Gastroesophageal sphincter (tissue), 3 donors: ENCODE measurements around the gene PDE3B.

Experiments
- EP300 ChIP-seq: sonication (generic); formaldehyde crosslinking; IDR thresholded peaks from one replicate; pipeline ENCODE4 v1.6.1; 2017; ENCODE audit warnings: antibody characterized with exemption, mild to moderate bottlenecking
- TF ChIP-seq, protein P1 (sequence below), 4 experiments: fragments of 200-600 bp in 2 of 4; fragments of 450-650 bp in 2 of 4; sonication (generic) in 1 of 4; IDR thresholded peaks; one replicate each; pipeline ENCODE4 v1.5.1; 2017 to 2019; ENCODE audit warnings: antibody characterized with exemption in 4 of 4, mild to moderate bottlenecking in 2 of 4, moderate library complexity in 2 of 4

DNA sequence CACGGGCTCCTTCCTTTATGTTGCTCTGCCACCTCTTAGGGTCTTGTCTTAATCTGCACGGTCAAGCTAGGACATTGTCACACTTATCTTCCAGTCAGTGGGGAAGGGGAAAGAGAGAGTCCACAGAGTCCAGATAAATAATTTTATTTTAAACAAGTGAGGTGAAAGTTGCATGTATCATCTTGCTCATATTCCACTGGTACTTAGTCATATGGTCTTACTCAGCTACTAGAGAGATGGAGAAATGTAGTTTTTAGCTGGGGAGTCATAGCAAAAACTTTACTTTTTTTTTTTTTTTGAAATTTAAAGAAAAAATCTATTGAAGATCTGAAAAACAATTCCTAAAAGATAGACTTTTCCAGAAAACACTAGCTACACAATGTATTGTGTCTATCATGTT, 29.0 kb downstream of the PDE3B start:
- TF ChIP-seq, protein P1, sequence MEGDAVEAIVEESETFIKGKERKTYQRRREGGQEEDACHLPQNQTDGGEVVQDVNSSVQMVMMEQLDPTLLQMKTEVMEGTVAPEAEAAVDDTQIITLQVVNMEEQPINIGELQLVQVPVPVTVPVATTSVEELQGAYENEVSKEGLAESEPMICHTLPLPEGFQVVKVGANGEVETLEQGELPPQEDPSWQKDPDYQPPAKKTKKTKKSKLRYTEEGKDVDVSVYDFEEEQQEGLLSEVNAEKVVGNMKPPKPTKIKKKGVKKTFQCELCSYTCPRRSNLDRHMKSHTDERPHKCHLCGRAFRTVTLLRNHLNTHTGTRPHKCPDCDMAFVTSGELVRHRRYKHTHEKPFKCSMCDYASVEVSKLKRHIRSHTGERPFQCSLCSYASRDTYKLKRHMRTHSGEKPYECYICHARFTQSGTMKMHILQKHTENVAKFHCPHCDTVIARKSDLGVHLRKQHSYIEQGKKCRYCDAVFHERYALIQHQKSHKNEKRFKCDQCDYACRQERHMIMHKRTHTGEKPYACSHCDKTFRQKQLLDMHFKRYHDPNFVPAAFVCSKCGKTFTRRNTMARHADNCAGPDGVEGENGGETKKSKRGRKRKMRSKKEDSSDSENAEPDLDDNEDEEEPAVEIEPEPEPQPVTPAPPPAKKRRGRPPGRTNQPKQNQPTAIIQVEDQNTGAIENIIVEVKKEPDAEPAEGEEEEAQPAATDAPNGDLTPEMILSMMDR (IDR thresholded peaks at IDR 0.05): no peak
- TF ChIP-seq EP300: no peak
